ENCODE results near the gene NUP35.

DNA sequence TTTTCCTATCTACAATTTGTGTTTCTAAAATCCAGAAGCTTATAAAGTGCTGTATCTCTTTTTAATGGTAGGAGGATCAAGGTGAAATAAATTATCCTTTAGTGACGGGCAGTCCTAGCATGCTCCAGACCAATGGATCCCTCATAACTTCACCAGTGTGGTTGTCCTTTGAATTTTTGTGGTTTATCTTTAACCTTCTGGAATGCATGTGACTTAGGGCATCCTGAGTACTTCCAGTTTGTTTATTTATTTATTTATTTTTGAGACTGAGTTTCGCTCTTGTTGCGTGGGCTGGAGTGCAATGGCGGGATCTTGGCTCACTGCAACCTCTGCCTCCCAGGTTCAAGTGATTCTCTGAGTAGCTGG, 40.4 kb downstream of the NUP35 start:
- TF ChIP-seq, protein P1, sequence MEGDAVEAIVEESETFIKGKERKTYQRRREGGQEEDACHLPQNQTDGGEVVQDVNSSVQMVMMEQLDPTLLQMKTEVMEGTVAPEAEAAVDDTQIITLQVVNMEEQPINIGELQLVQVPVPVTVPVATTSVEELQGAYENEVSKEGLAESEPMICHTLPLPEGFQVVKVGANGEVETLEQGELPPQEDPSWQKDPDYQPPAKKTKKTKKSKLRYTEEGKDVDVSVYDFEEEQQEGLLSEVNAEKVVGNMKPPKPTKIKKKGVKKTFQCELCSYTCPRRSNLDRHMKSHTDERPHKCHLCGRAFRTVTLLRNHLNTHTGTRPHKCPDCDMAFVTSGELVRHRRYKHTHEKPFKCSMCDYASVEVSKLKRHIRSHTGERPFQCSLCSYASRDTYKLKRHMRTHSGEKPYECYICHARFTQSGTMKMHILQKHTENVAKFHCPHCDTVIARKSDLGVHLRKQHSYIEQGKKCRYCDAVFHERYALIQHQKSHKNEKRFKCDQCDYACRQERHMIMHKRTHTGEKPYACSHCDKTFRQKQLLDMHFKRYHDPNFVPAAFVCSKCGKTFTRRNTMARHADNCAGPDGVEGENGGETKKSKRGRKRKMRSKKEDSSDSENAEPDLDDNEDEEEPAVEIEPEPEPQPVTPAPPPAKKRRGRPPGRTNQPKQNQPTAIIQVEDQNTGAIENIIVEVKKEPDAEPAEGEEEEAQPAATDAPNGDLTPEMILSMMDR (conservative IDR thresholded peaks at IDR 0.05 in 1 of 2, IDR thresholded peaks at IDR 0.05 in 1 of 2; ENCODE audit: extremely low read depth in 1 of 2, insufficient read depth in 1 of 2, low read depth in 1 of 2, low read length in 2 of 2), result no peak
- TF ChIP-seq EZH2 (IDR thresholded peaks at IDR 0.05; ENCODE audit: borderline replicate concordance, low read length), result no peak

Data from mammary epithelial cell (primary cell).